ENCODE results near the gene OXA1L.
"Not testable (repeated sequence)": the region's sequence is repeated elsewhere in the genome, so short reads cannot be mapped to it uniquely, and the experiment has no call there.

OXA1L gene

DNA sequence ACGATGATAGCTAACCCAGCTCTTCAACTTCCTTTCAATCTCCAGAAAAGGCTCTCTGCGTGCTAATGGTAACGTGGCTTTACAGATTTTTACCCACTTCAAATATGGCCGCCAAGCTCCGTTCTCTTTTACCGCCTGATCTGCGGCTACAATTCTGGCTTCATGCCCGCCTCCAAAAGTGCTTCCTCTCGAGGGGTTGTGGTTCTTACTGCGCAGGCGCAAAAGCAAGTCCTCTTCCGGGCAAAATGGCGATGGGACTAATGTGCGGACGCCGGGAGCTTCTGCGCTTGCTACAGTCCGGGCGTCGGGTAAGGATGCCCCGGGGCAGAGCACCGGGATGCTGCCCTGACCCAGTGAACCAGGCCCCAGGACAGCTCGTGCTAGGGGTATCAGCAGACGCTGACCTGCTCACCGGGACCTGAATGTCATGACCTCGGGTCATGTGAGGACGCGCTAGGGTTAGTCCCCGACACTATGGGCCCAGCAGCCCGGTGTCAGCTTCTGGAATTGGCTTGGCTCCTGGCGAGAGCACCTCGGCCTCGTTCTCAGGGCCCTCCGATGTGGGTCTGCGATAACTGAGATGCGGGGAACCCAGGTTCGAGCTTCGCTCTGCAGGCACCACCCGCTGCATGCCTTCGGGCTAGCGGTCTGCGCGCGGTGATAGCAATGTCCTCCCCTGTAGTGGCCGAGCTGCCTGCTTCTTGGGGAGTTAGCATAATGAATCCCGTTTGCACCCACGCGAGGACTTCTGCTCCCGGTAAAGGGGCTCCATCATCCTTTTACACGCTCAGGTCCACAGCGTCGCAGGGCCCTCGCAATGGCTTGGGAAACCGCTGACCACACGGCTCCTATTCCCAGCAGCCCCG is at the start of gene OXA1L:
Gene OXA1L (plus strand): TSS at position 232 of the 866 bp plus-strand sequence. CDS start 14 bp downstream, at position 246.
- DNase-seq: peak; percentile 99

DNA sequence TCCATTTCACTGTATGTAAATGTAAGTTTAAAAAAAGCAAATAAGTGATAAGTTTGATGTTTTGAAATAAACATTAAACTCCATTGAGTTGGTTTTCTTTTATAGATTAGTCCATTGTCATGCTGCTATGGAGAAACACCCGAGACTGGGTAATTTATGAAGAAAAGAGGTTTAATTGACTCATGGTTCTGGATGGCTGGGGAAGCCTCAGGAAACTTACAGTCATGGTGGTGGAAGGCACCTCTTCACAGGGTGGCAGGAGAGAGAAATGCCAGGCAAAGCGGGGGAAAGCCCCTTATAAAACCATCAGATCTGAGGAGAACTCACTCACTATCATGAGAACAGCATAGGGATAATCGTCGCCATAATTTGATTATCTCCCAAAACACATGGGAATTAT is 48.4 kb upstream of the OXA1L start:
- no peak for DNase-seq

DNA sequence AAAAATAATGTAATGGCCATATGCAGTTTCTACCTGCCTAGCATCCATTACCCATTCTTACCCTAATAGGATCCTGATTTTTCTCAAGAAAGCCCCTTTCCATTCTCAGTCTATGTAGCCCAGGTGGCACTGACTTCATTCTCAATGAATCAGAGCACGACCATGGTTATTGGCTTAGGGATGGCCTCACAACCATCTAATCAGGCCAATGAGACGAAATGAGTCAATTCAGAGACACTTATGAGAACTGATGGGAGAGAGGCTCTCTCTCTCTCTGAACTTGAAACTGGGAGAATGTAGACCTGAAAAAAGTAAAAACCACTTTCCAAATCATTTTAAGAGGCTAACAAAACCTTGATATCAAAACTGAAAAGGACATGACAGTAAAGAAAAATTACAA is 45.3 kb upstream of the OXA1L start:
- no peak for DNase-seq

DNA sequence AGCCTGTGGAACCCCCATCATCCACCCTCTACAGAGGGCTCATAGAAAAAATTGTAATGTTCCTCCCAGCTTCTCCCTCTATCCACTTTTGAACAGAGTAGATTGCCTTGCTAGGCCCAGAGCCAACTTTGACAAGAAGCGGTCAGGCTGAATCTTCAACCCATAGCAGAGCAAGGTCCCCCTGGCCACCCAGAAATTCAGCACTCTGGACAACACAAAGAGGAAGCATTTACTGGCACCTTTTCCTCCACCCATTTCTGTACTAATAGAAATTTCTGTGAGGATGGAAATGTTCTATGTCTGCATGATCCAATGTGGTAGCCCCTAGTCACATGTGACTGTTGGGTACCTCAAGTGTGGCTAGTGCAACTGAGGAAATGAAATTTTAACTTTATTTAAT is 42.7 kb upstream of the OXA1L start:
- DNase-seq: no peak

DNA sequence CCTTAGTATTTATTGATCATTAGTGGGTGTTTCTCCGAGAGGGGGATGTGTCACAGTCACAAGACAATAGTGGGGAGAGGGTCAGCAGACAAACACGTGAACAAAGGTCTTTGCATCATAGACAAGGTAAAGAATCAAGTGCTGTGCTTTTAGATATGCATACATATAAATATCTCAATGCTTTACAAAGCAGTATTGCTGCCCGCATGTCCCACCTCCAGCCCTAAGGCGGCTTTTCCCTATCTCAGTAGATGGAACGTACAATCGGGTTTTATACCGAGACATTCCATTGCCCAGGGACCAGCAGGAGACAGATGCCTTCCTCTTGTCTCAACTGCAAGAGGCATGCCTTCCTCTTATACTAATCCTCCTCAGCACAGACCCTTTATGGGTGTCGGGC is 41.6 kb upstream of the OXA1L start:
- not testable (repeated sequence) for DNase-seq

DNA sequence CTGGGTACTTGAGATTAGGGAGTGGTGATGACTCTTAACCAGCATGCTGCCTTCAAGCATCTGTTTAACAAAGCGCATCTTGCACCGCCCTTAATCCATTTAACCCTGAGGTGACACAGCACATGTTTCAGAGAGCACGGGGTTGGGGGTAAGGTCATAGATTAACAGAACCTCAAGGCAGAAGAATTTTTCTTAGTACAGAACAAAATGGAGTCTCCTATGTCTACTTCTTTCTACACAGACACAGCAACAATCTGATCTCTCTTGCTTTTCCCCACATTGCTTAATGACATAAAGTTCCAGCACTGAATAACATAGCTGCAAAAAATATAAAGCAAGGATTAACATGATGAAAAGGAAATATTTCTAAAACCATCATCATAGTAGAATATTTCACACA is 41.1 kb upstream of the OXA1L start:
- DNase-seq: not testable (repeated sequence)

DNA sequence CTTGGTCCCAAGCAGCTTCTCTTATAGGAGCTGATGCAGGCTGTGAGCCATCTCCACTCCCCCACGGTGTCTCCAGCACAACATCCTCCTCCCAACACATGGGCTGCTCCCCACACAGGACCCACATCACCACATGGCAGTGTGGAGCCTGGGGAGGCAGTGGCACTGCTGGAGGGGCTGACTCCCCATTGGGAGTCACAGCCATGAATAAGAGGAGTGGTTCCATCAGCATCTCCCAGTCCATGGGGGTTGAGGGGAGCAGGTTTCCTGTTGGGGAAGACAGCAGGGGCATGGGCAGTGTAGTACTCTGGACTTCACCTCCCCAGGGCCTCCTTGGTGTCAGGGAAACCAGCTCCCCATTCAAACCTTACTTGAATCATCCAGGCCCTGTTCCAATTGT is 40.5 kb upstream of the OXA1L start:
- no peak for DNase-seq

DNA sequence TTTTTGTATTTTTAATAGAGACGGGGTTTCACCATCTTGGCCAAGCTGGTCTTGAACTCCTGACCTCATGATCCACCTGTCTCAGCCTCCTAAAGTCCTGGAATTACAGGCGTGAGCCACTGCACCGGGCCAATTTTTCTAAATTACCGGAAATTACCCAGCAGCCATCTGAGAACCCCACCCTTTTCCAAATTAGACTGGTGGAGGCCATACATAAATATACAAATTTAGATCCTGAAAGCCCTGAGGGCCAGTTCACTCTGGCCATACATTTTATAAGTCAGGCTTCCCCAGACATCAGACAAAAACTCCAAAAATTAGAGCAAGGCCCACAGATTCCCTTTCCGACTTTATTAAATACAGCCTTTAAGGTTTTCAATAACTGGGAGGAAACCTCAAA is 34.4 kb upstream of the OXA1L start:
- DNase-seq: not testable (repeated sequence)

DNA sequence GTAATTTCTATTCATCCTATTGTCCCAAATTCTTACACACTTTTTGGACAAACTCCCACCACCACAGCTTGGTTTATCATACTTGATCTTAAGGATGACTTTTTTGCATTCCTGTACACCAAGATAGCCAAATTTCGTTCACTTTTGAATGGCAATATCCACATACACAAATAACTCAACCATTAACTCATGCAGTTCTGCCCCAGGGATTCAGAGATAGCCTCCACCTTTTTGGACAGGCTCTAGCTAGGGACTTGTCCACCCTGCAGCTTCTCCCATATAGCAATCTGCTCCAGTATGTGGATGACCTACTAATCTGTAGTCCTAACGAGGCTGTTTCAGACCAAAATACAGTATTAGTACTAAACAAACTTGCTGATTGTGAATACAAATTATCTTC is 32.7 kb upstream of the OXA1L start:
- DNase-seq: no peak

DNA sequence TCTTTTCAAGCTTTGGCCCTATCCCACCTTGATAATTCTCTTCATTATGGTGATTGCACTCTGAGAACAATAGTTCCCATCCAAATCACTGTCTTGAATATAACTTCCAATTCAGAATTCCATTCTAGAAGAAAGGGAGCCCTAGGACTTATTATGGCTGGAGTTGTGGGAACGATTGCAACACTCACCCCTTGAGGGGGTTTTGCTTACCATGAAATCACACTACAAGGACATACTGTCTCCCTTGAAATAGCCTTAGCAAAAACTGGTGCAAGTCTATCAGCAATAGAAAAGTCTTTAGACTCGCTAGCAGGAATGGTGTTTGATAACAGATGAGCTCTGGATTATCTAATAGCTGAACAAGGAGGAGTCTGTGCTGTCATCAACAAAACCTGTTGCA is 31.4 kb upstream of the OXA1L start:
- DNase-seq: no peak

DNA sequence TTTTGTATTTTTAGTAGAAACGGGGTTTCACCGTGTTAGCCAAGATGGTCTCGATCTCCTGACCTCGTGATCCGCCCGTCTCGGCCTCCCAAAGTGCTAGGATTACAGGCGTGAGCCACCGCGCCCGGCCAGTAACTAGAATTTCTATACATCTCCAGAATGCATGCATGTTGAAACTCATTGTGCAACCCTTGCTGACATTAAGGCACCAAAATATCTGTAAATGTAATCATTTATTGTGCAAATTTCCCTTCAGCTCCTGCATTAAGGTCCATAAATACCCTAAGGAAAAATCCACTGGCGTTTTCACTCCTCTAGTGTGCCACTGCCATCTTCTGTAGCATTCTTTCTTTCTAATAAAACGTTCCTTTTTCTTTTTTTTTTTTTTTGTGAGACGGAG is 30.1 kb upstream of the OXA1L start:
- not testable (repeated sequence) for DNase-seq

DNA sequence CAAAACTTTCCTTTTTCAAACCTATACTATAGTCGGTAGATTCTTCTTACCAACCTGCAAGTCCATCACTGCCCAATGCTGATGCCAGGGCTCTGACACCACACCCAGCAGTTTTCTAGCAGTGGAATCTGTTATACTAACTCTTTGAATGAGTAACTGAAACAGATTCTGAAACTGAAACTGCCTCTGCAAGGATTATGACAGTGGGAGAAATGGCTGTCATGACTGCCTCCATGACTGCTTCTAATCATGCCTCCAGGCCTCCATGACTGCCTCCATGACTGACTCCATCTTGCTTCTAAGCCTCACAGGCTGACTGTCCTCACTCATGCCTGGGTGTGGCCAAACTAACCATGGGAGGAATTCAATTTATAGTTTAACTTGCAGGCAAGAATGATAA is 29.4 kb upstream of the OXA1L start:
- DNase-seq: no peak

DNA sequence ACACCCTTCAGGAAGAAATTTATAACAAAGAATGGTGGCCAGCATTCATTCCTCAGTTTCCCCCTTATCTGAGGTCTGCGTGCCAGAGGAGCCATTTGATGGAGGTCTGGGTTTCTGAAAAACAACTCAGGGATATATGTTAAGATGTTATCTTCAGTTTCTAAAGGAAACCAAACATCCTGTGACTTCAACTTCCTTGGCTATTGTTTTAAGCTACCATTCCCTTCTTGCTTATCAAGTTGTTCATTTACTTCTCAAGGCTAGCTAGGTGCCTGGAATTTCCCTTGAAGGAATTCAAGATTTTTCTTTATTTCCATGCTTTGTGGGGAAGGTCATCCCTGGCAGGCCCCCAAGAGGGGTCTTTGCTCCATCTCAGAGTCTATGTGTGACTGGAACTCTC is 27.1 kb upstream of the OXA1L start:
- DNase-seq: no peak

DNA sequence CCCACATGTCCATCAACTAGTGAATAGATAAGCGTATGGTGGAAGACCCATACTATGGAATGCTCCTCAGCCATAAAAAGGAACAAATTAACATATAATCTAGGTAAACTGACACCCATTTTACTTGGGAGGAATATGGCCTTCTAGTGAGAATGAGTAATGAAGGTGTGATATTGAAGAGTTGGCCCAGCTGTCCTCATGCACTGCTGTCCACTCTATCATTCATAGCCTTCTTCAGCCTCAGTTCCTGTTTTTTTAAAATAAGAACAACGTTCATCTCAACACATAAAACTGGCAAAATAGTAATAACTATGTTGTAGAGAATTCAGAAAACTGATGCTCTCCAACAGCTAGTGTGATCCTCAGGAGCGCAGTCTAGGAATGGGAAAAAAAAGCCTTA is 26.5 kb upstream of the OXA1L start:
- DNase-seq: no peak

DNA sequence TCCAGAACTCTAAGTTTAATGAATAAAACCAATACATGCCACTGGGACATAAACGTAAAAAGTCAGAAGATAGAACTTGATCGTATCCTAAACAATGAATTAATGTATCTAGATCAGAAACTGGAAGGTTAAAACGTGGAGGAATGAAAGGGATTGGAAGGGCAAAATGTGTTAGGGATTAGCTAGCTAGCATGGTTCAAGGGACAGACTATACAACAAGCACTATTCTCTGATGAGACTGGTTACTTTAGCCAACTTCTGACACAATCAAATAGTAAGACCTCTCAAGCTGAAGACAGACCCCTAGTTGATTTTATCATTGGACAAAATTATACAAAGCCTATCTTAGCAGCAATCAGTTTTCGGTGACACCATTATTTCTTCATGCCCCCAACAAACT is 18.7 kb upstream of the OXA1L start:
- DNase-seq: no peak

DNA sequence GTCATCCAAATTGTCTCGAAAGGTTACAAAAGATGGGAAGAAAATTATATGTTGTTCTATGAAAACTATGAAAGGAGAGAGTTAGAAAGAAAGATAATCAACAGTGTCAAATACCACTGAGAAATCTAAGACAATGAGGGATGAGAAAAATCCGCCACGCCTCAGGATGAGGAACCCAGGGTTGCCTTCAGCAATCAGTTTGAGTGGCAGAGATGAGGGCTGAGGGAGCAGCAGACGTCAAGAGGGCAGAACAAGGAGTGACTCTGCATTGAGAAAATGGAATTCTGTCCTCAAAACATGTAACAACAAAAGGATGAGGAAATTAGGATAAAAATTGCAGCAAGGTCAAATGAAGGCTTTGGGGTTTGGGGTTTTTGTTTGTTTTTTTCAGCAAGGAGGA is 18.3 kb upstream of the OXA1L start:
- no peak for DNase-seq

DNA sequence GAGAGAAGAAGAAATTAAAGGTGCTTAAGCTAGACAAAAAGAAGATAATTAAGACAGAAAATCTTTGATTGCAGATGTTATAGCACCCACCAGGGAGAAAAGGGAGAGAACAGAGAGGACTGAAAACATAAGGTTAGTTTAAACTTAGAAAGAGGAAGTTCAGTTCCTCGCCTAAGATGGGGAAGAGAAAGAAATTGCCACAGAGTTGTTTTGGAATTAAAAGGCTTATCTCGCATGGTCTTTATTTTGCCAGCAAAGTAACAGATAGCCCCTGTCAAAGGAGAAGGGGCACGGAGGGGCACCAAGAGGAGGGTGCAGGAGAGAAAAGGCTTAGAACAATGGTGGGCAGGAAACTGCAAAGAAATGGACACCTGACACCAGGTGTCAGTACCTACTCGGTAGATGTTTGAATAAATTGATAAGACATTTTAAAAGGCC is 17.8 kb upstream of the OXA1L start:
- peak; percentile 78 for DNase-seq

DNA sequence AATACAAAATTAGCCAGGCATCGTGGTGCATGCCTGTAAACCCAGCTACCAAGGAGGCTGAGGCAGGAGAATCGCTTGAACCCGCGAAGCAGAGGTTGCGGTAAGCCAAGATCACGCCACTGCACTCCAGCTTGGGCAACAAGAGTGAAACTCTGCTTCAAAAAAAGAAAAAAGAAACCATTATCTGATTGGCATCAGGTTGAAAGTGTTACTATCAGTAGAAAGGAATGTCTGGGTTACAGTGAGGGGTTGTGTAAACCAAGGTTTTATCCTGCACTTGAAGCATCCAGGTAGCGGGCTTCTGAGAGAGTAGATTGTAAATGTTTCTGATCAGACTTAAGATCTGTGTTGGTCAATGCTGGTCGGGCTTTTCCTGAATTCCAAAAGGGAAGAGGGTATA is 14.1 kb upstream of the OXA1L start:
- no peak for DNase-seq

DNA sequence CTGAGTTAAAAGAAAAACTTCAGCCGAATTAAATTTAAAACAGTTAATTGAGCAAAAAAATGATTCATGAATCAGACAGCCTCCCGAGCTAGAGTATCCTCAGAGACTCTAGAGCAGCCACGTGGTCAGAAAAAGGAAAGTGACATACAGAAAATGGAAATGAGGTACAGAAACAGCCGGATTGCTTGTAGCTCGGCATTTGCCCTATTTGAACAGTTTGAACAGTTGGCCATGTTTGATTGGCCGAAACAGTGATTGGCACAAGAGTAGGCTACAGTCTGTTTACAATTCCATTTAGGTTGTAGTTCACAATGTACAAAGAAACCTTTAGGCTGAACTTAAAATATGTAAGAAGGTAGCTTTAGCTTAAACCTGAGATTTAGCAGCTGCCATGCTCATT is 12.9 kb upstream of the OXA1L start:
- no peak for DNase-seq

DNA sequence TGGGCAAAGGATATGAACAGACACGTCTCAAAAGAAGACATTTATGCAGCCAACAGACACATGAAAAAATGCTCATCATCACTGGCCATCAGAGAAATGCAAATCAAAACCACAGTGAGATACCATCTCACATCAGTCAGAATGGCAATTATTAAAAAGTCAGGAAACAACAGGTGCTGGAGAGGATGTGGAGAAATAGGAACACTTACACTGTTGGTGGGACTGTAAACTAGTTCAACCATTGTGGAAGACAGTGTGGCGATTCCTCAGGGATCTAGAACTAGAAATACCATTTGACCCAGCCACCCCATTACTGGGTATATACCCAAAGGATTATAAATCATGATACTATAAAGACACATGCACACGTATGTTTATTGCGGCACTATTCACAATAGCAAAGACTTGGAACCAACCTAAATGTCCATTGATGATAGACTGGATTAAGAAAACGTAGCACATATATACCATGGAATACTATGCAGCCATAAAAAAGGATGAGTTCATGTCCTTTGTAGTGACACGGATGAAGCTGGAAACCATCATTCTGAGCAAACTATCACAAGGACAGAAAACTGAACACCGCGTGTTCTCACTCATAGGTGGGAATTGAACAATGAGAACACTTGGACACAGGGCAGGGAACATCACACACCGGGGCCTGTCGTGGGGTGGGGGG is 8.4 kb upstream of the OXA1L start:
- DNase-seq: not testable (repeated sequence)

DNA sequence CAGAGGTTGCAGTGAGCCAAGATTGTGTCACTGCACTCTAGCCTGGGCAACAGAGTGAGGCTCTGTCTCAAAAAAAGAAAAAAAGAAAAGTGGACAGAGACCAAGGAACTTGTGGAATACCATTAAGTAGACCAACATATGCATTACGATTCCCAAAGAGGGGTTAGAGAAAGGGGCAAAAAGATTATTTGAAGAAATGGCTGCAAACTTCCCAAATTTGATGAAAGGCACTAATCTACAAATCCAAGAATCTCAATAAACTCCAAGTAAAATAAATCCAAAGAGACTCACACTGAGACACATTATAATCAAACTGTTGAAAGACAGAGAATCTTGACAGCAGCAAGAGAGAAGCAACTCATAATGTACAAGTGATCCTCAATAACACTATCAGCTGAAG is 4.8 kb upstream of the OXA1L start:
- DNase-seq: no peak

DNA sequence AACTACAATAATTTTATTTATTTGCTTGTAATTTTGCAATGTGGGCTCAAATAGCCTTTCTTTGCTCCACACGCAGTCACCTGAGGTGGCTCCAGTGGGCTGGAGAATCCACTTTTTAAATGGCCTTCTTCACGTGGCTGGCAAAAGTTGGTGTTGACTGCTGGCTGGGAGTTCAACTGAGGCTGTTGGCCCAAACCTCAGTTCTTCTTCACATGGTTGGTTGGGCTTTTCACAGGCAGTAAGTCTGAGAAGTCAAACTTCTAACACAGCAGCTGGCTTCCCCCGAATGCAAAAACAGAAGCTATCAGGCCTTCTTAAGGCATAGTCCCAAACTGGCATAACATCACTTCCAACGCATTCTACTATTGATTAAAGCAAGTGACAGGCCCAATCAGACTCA is 2.1 kb upstream of the OXA1L start:
- DNase-seq: no peak

DNA sequence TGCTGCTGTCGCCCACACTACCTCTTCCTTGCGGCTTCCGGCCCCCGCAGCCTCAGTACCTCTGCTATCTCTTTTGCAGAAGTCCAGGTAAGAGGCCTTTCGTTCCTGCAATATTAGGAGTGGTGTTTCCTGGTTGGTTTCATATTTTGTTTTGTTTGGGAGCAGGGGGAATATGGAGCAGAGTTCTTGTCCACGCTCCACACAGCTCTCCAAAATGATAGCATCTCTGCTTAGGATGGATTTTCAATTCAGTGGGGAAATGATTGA is 768 bp downstream of the OXA1L start:
- no peak for DNase-seq

DNA sequence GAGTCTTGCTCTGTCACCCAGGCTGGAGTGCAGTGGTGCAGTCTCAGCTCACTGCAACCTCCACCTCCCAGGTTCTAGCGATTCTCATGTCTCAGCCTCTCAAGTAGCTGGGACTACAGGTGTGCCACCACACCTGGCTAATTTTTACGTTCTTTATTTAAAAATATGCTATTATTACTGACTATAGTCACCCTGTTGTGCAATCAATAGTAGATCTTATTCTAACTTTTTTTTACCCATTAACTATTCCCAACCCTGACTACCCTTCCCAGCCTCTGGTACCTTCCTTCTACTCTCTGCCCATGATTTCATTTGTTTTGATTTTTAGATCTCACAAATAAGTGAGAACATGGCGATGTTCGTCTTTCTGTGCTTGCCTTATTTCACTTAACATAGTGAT is 2.5 kb downstream of the OXA1L start:
- DNase-seq: no peak

DNA sequence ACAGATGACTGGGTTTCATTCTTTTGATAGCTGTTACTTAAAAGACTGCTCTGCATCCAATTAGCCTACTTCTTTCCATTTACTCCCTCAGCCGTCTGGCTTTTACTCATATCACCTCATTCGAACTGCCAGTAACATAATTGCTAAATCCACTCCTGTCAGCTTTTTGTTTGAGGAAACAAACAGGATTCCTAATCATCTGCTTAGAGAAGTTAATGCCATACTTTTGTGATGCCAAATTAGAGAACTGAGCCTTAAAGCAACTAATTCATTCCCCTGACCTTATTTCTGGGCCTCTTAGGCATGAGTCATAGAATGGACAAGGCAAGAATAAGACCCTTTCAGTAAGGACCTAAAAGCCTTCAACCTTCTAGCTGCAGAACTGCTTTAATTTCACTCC is 2.9 kb downstream of the OXA1L start:
- DNase-seq: no peak

Measured in hematopoietic multipotent progenitor cell treated with erythropoietin and hydrocortisone succinate and interleukin-3 and kit ligand, for 4 days (in vitro differentiated cells).